Motor neuron (in vitro differentiated cells): Measurements from ENCODE around the gene PRR20D. TPM values are rescaled to one million over a fixed set of nuclear protein-coding genes. Genes with fewer than 3 reads are reported as not detected.
"Not testable (repeated sequence)": the region's sequence is repeated elsewhere in the genome, so short reads cannot be mapped to it uniquely, and the experiment has no call there.

Experiments used
- ATAC-seq, 8 experiments: fragments of 200-7000 bp; cut with Tn5 transposase; replicated peaks in 6 of 8; 2 replicates each; pipeline ENCODE4 v1.8.0; 2021; ENCODE audit warnings: mild to moderate bottlenecking in 8 of 8, moderate library complexity in 8 of 8
- H3K27ac ChIP-seq, 2 donors: fragments of 250-450 bp; sonication (Bioruptor Pico); 2 replicates each; pipeline ENCODE4 v1.9.0; 2021; ENCODE audit warnings: antibody characterized with exemption in 2 of 2, mild to moderate bottlenecking in 2 of 2, moderate library complexity in 1 of 2
- H3K4me1 ChIP-seq, 2 donors: fragments of 250-450 bp; sonication (Bioruptor Pico); replicated peaks in 1 of 2; 2 replicates each; pipeline ENCODE4 v1.6.1; 2021; ENCODE audit warnings: antibody characterized with exemption in 2 of 2, mild to moderate bottlenecking in 2 of 2, moderate library complexity in 1 of 2
- H3K4me3 ChIP-seq, 5 donors: fragments of 250-450 bp; sonication (Bioruptor Pico); 2 replicates each; pipeline ENCODE4 v1.9.0; 2021; ENCODE audit warnings: antibody characterized with exemption in 5 of 5, mild to moderate bottlenecking in 5 of 5, moderate library complexity in 4 of 5
- WGBS, 10 experiments: fragments of 450-650 bp; shearing (Covaris generic); methylation state at CpG; one replicate each; pipeline ENCODE4 v1.0.0; 2022; 5-methylcytosine and 5-hydroxymethylcytosine counted together
- in situ Hi-C, 9 experiments: fragments of 400-800 bp; cut with MboI; loops; one replicate each; pipeline ENCODE4 v1.15.0; 2021; ENCODE audit warnings: low sequenced_read_pairs in 9 of 9, low pct_unique_long_range_greater_than_20kb in 2 of 9; ENCODE audit not compliant: unreplicated experiment in 9 of 9
- total RNA-seq, 8 experiments: library from RNA; unstranded; fragments of 300-600 nt; gene quantifications; 2 replicates each; pipeline versions ENCODE4 v1.2.3 to v1.2.4, GENCODE V29; 2022

PRR20D gene
- total RNA-seq, result under 1 TPM in 6 of 8 experiments, not detected in 2; 0.05 to 0.66 (median 0.18) TPM

GRCh38 chr13:57160332-57160731 is at the start of gene PRR20D:
Gene PRR20D (plus strand): TSS chr13:57160632. CDS start chr13:57161019, 387 bp downstream.
- H3K4me3 ChIP-seq, in situ Hi-C loops, ATAC-seq, H3K4me1 ChIP-seq, H3K27ac ChIP-seq: not testable (repeated sequence)
- WGBS, 10 experiments, result no CpG with 5 or more reads among the region's 22 CpGs

- 2 to 100% (median 89%) methylated on average over 1 to 4 of the region's 4 CpGs; no CpG with 5 or more reads in 1 of the 10 experiments for whole genome bisulfite sequencing, 10 experiments
- Histone ChIP-seq H3K4me3 (no peak overlapping the region), H3K27ac (no peak overlapping the region), H3K4me1 (no peaks in the 10 kb centered on the region)
- ATAC-seq, result no peak
- in situ Hi-C loops, result no loop called here
Observed at GRCh38 chr13:57114945-57115344, 45.5 kb upstream of the PRR20D start.

- in situ Hi-C loops, result no loop called here
- WGBS, 10 experiments, result 0 to 100% (median 88%) methylated on average over 1 of the region's 1 CpG; no CpG with 5 or more reads in 5 of the 10 experiments
- Histone ChIP-seq H3K4me3 (no peak overlapping the region), H3K4me1 (no peaks in the 10 kb centered on the region), H3K27ac (no peak overlapping the region)
- no peak for ATAC-seq
Observed at GRCh38 chr13:57123681-57124080, 36.8 kb upstream of the PRR20D start.

DNA sequence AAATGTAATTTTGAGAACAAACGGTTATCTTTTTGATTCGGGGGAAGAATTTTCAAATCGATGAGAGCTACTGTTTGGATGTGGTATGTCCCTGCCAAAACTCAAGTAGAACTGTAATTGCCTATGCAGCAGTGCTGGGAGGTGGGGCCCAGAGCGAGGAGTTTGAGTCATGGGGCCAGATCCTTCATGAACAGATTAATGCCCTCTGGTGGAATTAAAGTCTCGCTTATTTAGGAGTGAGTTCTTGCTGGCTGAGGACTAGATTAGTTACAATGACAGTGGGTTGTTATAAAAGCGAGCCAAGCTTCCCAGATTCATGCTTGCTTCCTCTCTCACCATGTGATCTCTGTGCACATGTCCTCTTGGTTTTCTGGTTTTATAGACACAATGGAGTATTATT is 31.5 kb upstream of the PRR20D start:
- ATAC-seq, result no peak
- Histone ChIP-seq H3K4me1 (no peaks in the 10 kb centered on the region), H3K27ac (no peak overlapping the region), H3K4me3 (no peak overlapping the region)
- WGBS, 10 experiments, result 7 to 100% (median 83%) methylated on average over 1 to 6 of the region's 6 CpGs
- in situ Hi-C loops, result no loop called here

DNA sequence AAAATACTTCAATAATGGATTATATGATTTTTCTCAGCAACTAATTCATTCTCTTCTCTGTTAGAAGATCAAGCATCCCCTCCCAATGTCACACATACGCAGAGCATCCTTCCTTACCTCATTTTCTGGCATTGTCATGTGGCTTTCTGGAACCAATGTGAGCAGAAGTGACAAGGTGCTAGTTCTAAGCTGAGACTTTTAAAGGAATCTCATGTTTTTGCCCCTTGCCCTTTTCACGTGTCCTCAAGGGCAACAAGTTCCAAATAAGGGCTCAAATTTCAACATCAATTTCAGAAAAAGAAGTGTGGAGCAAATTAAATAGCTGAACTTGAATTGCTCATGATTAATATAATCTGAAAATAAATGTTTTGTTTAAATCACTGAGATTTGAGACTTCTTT is 24.3 kb upstream of the PRR20D start:
- Histone ChIP-seq H3K4me1 (no peaks in the 10 kb centered on the region), H3K27ac (no peak overlapping the region), H3K4me3 (no peak overlapping the region)
- 0 to 100% (median 38%) methylated on average over 1 to 2 of the region's 2 CpGs; no CpG with 5 or more reads in 1 of the 10 experiments for whole genome bisulfite sequencing, 10 experiments
- in situ Hi-C loops, result no loop called here
- ATAC-seq, result no peak

DNA sequence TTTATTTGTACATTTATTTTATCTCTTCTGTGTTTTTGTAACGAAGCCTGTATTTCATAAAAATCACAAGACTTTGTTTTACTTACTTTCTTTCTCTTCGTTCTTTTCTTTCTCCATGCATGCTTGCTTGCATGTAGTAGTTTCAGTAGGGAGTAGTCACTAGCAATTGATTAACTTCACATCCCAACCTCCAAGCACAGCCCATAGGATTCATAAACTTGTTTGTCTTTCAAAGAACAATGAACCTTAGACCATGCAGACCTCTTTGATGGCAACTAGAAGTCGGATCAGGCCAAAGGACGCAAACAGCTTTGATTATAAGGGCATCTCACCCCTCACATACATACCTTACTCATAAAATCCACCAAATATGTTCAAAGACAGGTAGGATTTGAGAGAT is 22.8 kb upstream of the PRR20D start:
- WGBS, 10 experiments, result 5 to 82% (median 60%) methylated on average over 1 to 4 of the region's 4 CpGs
- H3K4me1 ChIP-seq, result no peaks in the 10 kb centered on the region
- ATAC-seq, result no peak
- in situ Hi-C loops, result no loop called here
- H3K4me3 ChIP-seq, result no peak overlapping the region
- H3K27ac ChIP-seq, result no peak overlapping the region

DNA sequence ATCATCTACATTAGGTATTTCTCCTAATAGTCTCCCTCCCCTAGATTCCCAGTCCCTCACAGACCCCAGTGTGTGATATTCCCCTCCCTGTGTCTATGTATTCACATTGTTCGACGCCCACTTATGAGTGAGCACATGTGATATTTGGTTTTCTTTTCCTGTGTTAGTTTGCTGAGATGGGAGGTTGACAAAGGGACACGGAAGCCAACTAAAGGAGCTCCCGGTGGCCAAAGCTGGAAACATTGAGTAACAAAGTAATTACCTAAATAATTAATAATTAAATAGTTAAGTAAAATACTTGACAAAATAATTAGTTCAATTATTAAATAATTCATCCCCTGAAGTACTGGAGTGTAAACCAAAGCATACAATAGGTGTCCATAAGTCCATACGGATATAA is 21.4 kb upstream of the PRR20D start:
- no peak for ATAC-seq
- in situ Hi-C loops, result no loop called here
- 0 to 100% (median 100%) methylated on average over 1 to 4 of the region's 5 CpGs; no CpG with 5 or more reads in 5 of the 10 experiments for whole genome bisulfite sequencing, 10 experiments
- Histone ChIP-seq H3K27ac (no peak overlapping the region), H3K4me1 (no peaks in the 10 kb centered on the region), H3K4me3 (no peak overlapping the region)

- ATAC-seq, result not testable (repeated sequence)
Observed at GRCh38 chr13:57139781-57140180, 20.7 kb upstream of the PRR20D start.

DNA sequence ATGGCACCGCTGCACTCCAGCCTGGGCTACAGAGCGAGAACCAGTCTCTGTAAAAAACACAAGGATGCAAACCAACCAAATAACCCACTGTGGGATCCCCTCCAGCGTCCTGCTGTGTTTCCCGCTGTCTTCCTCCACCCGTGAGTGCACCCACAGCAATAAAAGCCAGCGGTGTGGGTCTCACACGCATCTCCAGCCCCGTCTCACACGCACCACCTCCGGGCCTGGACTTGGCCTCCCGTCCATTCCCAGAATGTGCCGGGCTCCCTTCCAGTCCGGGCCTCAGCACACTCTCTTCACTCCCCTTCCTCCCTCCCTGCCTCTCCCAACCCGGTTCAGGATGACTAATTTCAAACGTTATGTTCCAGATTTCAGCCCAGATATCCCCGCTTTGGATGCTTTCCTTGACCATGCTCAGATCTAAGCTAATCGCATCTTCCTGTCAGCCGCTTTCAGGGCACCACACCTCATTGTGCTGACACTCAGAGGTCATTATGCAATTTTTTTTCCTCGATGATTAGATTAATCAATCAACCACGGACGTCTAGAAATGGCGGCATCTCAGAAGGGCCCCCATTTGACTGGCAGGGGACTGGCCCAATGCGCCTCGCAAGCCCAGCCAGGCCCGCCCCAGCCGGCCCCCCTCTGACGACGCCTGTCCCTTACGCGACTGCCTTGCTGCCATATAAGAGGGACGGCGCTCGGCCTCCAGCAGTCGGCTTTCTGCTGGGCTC is 20.0 kb upstream of the PRR20D start, which contains the start of gene PRR20A:
Gene PRR20A, plus strand, starts transcription at position 684 of the 734 bp plus-strand sequence. CDS start 387 bp downstream, outside the sequence.
- not testable (repeated sequence) for ATAC-seq

More at GRCh38 chr13:57139781-57140180, 20.7 kb upstream of the PRR20D start:
- H3K4me3 ChIP-seq, H3K4me1 ChIP-seq, H3K27ac ChIP-seq, in situ Hi-C loops: not testable (repeated sequence)
- WGBS, 10 experiments, result no CpG with 5 or more reads among the region's 18 CpGs

DNA sequence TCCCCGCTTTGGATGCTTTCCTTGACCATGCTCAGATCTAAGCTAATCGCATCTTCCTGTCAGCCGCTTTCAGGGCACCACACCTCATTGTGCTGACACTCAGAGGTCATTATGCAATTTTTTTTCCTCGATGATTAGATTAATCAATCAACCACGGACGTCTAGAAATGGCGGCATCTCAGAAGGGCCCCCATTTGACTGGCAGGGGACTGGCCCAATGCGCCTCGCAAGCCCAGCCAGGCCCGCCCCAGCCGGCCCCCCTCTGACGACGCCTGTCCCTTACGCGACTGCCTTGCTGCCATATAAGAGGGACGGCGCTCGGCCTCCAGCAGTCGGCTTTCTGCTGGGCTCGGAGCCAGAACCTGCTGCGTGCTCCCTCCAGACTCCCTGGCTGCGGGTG is 13.2 kb upstream of the PRR20D start, which contains the start of gene PRR20B:
Gene PRR20B, plus strand, starts transcription at position 301 of the 400 bp plus-strand sequence. CDS start 387 bp downstream, outside the sequence.
- H3K4me1 ChIP-seq, H3K4me3 ChIP-seq, in situ Hi-C loops, ATAC-seq, H3K27ac ChIP-seq: not testable (repeated sequence)
- no CpG with 5 or more reads among the region's 22 CpGs for WGBS, 10 experiments

More for the DNA sequence above, 20.0 kb upstream of the PRR20D start, which contains the start of gene PRR20A:
- WGBS, 10 experiments, result no CpG with 5 or more reads among the region's 34 CpGs
- H3K27ac ChIP-seq, in situ Hi-C loops, H3K4me1 ChIP-seq, H3K4me3 ChIP-seq: not testable (repeated sequence)

DNA sequence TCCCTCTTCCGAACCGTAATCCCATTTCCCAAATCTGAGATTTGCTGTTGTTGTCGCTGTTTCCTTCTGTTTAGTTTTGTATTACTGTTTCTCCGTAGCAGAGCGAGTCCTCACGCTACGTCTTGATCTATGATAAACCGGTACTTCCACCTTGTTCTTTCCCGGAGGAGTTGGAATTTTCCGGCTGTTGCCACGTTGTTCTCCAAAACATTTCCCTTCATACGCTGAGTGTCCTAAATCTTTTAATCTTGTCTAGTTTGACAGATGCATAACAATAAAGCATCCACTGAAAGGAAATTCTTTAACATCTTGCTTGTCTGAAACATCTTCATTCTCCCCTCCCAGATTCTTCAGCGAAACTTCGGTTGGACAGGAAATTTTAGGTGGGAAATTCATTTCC is 12.3 kb upstream of the PRR20D start:
- H3K4me3 ChIP-seq, H3K4me1 ChIP-seq, in situ Hi-C loops, ATAC-seq, H3K27ac ChIP-seq: not testable (repeated sequence)
- WGBS, 10 experiments, result no CpG with 5 or more reads among the region's 14 CpGs

DNA sequence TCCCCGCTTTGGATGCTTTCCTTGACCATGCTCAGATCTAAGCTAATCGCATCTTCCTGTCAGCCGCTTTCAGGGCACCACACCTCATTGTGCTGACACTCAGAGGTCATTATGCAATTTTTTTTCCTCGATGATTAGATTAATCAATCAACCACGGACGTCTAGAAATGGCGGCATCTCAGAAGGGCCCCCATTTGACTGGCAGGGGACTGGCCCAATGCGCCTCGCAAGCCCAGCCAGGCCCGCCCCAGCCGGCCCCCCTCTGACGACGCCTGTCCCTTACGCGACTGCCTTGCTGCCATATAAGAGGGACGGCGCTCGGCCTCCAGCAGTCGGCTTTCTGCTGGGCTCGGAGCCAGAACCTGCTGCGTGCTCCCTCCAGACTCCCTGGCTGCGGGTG is 6.7 kb upstream of the PRR20D start, which contains the start of gene PRR20C:
Gene PRR20C, plus strand, starts transcription at position 301 of the 400 bp plus-strand sequence. CDS start 387 bp downstream, outside the sequence.
- no CpG with 5 or more reads among the region's 22 CpGs for WGBS, 10 experiments
- H3K27ac ChIP-seq, in situ Hi-C loops: not testable (repeated sequence)

DNA sequence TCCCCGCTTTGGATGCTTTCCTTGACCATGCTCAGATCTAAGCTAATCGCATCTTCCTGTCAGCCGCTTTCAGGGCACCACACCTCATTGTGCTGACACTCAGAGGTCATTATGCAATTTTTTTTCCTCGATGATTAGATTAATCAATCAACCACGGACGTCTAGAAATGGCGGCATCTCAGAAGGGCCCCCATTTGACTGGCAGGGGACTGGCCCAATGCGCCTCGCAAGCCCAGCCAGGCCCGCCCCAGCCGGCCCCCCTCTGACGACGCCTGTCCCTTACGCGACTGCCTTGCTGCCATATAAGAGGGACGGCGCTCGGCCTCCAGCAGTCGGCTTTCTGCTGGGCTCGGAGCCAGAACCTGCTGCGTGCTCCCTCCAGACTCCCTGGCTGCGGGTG is 6.5 kb downstream of the PRR20D start, which contains the start of gene PRR20E:
Gene PRR20E, plus strand, starts transcription at position 301 of the 400 bp plus-strand sequence. CDS start 387 bp downstream, outside the sequence.
- H3K4me3 ChIP-seq, ATAC-seq, H3K4me1 ChIP-seq, H3K27ac ChIP-seq, in situ Hi-C loops: not testable (repeated sequence)
- no CpG with 5 or more reads among the region's 22 CpGs for WGBS, 10 experiments

More for the DNA sequence above, 6.7 kb upstream of the PRR20D start, which contains the start of gene PRR20C:
- H3K4me1 ChIP-seq, ATAC-seq, H3K4me3 ChIP-seq: not testable (repeated sequence)
